GDM1 (cell line): ENCODE measurements around the gene LIME1.

Experiments used
- DNase-seq: peaks from one replicate; lab custom pipeline; 2025; lab: John Stamatoyannopoulos, UW

Gene LIME1

DNA sequence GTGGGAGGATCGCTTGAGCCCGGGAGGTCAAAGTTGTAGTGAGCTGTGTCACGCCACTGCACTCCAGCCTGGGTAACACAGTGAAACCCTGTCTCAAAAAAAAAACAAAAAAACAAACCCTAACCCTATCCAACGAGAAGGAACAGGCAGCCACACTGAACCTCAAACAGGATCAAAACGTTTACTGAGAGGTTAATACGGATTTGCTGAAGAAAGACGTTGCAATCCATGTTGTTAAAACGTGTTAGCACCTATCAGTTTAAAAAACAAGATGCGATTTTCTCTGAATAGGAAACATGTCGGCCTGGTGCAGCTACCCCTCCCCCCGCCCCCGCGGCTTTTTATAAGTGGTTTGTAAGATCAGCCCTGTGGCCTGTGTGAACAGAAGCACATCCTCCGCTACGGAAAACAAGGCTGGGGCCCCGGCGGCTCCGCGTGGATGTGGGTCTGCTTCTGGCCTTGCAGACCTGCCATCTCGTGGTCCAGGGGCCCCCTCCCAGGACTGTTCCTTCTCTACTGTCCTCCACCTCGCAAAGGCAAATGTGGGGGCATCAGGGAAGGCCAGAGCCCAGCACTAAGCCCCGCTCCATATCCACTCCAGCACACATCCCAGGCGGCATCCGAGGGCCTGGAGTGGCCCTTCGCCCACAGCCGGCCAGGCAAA is 14.5 kb downstream of the LIME1 start:
- DNase-seq, result no peak

DNA sequence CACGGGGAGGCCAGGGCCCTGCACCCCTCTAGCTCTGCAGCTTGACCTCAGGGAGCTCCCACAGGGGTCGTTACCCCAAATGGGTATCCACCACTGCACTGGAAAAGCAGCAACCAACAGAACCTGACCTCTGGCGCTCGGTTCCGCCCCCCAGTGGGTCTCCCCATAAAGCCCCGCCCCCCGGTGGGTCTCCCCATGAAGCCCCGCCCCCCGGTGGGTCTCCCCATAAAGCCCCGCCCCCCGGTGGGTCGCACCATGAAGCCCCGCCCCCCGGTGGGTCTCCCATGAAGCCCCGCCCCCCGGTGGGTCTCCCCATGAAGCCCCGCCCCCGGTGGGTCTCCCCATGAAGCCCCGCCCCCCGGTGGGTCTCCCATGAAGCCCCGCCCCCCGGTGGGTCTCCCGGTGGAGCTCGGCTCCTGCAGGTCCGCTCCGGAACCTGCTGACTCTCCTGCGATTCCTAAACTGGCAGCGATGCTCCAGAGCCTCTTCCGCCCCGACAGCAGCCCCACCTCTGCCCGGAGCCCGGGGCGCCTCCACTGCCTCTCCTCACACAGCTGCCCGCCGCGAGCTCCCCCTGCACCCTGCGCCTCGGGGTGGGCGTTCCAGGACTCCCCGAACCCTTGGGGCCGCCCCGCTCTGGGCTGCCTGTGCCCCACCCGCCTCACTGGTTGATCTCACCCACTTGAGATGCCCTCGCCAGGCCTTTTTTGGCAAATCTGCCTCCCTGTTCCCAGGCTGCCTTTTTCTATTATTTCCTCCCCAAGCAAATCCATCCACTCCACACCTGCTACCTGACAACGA is 15.2 kb downstream of the LIME1 start:
- DNase-seq, result no peak

DNA sequence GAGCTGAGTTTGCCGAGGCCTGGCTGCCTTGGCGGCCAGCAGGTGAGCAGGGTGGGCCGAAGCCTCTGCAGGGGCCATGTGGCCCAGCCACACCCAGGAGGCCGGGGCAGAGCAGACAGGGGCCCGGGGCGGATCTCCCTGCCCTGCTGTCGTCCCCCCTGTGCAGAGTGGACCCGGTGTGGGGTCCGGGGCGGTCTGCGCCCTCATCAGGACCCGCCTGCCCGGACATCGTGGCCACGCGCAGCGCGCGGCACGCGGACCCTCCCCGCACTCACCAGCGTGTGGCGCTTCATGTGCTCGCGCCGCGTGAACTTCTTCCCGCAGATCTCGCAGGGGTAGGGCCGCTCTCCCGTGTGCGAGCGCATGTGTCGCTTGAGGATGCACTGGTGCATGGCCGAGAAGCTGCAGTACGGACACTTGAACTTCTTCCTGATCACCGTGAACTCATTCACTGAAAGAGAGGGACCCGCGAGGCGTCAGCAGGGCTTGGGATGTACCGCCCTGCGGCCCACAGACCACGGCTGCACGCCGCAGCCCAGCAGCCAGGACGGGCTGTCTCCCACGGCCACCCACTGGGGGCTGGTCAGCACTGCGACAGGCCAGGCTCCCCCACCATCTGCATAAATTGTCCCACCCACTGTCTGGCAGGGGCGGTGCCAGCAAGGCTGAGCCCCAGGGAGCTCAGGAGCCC is 16.1 kb downstream of the LIME1 start:
- DNase-seq, result no peak

DNA sequence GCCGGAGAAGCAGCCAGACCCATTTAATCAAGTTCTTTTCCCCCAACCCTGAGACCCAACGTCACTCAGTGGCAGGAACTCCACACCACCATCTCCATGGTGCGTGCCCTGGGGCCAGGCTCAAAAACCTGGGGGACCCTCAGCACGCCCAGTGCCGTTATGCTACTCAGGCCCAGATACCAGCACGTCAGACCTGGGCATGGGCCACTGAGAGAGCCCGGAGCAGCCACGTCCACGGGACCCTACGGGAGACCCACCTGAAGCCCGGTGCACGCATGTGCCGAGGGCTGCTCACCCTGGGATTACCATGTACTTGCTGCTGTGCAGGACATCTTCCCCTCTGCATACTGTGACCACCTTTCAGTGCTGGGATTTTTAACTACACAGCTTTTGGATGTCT is 16.9 kb downstream of the LIME1 start:
- no peak for DNase-seq

DNA sequence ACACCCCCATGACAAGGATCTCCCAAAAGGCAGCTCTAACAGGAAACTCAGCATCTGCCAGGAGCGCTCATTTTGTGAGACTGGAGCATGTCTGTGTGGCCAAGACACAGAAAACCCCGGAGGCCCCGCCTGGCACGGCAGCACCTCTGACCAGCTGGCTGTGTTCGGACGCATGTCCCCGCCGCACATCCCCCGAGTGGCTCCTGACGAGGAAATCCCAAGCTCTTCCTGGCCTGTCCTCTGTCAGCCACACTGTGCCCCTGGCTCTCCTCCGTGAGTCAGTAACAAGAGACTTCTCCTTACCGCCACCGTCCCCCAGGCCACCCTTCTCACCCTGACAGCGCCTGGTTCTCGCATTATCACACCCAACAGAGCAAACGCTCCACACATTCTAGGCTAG is 17.5 kb downstream of the LIME1 start:
- no peak for DNase-seq

DNA sequence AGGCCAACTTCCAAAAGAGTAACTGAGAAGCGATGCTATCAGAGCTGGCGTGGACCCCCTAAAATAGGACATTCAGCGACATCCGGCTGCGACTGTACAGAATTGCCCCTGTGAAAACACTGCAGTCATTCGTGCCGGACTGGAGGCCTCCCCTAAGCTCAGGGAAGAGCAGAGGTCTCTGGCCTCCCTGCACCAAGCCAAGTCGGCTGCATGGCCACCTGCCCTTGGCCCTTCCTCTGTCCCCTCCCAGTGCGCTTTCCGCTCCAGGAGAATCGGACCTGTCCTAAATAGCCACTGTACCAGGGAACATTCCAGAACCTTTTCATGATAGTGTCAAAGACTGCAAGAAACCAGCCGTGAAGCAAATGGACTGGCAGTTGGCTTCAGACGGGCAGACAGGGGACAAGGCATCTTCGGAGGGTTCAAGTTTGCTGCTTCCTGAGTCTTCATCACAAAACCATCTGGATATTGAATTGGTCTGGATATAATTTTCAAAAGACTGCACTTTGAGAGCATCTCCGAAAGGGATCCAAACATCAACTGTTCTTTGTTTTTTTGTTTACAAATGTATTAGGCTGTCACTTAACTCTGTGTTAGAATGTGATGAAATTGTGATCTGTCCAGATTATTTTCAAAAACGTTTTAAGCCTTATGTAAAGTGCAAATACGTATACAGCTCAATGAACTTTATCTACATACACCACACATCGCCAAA is 19.6 kb downstream of the LIME1 start:
- no peak for DNase-seq

DNA sequence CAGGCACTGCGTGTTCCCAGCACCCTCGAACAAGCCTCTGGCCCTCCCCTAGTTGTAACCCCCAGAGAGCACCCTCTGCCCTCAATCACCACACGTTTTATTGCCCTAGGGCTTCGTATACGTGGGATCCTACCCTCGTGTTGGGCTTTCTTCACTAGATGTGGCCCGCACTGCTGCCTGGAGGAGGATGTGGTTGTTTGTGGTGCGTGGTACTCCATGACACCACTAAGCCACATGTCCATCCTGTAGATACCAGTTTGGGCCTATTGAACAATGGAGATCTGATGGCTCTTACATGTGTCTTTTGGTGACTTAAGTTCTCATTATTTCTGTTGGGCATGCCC is 20.2 kb downstream of the LIME1 start:
- peak; percentile 37 for DNase-seq

DNA sequence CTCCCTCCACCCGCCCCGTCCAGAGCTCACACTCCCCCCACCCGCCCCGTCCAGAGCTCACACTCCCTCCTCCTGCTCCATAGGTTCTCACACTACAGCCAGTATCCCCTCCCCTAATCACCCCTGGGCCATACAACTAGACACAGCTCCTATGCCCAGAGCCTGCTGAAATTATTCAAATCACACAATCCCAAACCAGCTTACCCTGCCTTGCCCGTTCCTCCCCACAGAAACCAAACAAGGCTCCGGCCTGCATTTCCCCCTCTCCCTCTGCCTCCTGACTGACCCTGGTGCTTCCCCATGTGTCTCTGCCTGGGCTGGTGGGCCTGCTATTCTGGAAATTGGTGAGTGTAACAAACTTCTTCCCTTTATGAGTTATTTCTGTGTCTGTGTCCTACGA is 21.7 kb downstream of the LIME1 start:
- DNase-seq, result no peak

DNA sequence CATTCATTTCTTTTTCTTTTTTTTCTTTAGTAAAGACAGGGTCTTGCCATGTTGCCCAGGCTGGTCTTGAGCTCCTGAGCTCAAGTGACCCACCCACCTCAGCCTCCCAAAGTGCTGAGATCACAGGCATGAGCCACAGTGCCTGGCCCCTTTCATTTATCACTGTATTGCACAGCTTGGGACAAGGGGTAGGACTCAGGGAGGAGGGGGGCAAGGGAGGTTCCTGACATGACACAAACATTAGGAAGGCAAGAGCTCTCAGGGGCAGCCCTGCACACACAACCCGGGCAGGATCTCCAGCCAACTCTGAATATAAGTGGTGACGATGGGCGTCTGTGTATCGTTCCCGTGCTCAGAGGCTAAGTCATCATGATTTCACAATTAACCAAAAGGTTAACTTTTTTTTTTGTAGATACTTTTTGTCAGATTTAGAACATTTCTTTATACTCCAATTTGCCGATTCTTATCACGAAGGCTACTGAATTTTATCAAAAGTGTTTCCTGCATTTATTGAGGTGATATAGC is 23.0 kb downstream of the LIME1 start:
- no peak for DNase-seq

DNA sequence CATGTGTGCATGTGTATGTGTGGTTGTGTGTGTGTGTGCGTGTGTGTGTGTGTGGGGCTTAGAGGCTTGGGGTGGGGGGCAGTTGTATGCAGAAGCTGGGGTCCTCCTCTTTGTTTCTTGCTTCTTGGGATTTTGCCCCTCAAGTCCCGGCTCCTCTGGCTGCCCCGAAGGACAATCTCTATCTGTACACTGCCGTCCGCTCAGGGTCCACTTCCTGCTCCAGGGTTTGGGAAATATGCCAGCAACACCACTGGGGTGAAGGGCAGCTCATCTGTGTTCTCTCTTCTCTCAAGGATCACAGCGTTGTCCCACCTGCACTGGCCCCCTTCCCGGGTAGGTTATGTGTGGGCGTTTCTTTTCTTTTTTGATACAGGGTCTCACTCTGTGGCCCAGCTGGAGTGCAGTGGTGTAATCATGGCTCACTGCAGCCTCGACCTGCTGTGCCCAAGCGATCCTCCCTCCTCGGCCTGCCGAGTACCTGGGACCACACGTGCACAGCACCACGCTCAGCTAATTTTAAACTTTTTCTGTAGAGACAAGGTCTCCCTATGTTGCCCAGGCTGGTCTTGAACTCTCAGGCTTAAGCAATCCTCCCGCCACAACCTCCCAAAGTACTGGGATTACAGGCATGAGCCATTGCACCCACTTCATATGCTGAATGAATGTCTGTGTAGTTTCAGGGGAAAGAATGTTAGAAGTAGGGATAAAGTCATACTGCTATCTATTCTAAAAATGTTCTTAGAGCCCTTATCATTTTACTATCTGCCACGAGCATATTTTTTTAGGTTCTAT is 28.8 kb downstream of the LIME1 start:
- no peak for DNase-seq

DNA sequence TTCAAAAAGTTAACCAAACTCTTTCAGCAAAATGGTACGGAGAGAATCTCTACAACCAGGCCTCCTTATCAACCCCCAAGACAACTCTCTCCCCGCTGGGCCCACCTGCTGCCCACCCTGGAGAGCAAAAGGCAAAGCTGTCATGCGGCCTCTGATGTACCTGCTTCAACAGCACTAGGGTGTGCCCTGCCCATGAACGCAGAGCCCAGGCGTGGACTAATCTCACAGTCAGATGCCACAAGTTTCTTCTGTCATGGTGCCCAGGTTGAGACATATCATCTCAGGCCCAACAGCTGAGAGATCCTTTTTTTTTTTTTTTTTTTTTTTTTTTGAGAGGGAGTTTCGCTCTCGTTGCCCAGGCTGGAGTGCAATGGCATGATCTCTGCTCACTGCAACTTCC is 29.4 kb downstream of the LIME1 start:
- no peak for DNase-seq

DNA sequence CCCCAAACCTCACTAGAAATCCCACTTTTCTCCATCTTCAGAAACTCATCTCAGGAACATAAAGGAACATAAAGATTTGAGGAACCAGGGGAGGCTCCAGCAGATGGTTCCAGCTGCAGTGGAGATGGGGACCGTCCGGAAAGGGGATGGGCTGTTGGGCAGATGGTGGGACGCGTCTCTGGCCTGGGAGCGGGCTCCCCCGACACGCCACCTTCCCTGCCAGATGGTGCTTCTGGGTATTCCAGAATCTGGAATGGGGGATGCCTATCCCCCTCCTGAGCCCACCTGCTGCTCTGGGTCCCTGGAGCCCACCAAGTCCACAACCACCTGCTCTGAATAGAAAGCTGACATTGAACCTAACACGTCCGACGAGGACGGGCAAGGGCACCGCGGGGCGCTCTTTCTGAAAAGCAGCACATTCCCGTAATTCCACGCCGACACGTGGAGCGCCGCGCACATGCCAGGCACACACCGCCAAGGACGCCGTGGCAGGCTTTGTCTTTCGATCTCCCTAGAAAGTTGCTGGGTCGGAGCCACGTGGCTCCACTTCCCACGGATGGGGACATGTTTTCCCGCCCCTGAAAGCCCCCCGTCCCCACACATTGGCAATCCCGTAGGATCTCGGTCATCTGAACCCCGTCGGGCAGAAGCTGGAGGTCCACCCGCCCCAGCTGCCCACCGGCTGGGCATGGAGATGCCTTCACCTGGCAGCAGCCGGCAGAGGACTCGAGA is 30.4 kb downstream of the LIME1 start:
- DNase-seq, result no peak

DNA sequence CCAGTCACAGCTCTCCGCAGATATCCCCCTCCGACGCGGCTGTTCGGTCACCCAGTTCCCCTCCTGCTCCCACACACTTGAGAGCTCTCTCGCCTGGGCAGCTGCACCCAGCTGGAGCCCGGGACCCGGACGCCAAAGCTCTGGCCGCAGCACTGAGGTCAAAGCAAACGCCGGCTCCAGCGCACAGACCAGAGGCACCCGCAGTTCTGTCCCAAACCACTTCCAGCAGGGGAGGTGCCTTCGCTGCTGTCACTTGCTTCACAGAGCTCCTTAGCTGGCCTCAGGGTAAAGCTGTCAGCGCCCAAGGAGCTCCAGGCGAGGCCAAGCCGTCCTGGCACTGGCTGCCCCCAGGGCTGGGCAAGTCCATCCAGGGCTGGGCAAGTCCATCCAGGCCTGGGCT is 31.0 kb downstream of the LIME1 start:
- no peak for DNase-seq

DNA sequence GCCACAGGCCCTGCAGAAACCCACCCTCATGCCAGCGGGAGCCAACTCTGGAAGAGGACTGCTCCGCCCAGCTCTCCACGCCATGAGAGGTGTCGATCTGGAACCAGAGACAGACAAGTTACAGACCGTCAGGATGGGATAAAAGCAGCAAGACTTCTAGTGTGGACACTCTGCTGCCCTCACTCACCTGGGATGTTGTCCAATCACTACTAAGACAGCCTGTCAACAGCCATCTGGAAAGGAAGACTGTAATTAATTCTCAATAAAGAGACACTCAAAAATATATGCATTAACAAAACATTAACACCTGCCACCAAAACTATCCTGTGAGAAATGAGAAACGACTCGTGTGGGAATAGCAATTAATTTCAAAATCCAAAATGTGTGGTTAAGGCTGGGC is 31.4 kb downstream of the LIME1 start:
- DNase-seq, result no peak

DNA sequence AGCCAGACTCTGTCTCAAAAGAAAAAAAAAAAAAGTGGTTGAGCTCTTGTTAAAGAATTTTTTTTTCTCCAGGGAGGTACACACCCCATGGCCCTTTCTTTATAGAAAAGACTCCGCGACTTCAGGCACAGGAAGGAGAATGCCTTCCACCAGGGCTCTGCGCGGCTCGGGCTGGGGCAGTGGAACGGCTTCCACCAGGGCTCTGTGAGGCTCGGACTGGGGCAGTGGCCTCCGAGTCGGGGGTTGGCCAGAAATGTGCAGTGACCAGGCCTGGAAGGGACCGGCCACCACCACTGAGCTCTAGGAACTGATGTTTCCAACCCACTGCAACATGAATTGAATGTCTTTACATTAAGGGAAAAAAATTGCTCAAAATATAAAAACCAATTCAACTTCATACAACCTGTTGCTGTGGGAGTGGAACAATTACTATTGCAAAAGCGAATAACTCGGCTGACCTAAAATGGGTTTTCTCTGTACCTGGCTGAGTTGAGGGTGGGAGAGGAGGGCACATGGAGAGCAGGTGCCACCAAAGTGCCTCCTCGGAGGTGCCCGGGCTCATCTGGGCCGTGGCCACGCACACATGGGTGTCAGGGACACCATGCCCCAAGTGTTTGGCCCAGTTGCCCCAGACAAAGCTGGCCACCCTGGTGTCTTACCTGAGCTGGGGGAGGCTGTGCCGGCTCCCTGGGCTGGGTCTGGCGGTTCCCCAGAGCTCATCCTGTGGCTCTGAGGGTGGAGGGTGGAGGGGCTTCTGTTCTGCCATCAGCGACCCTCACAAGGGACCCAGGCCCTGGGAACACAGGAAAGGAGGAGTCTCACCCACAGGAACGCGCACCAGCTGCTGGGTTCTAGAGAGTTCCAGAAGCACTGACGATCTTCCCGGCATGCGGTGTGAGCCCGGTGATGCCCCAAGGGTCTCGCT is 32.4 kb downstream of the LIME1 start:
- no peak for DNase-seq

DNA sequence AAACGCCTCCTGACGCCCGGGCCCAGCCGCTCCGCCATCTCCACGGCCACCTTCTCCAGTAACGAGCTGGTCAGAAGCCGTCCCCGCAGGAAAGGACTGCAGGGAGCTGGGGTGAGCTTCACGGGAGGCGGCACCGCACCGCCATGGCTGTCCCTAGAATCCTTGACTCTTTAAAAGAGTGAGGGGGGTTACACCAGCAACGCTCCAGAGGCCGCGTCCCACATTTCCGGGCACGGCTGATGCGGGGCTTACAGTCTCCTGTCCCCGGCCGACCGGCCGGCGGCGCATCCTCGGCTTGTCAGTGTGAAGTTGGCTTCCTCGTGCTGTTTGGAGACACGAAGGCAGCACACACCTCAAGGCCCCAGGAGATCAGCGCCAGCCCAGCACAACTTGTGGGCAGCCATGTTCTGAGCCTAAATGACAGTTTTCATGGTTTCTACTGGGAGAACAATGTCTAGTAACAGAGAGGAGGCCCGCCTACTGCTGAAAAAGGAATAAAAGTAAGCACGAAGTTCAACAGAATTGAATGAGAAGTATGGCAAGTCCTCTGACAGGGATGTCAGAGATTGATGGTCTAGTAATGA is 33.5 kb downstream of the LIME1 start:
- no peak for DNase-seq

DNA sequence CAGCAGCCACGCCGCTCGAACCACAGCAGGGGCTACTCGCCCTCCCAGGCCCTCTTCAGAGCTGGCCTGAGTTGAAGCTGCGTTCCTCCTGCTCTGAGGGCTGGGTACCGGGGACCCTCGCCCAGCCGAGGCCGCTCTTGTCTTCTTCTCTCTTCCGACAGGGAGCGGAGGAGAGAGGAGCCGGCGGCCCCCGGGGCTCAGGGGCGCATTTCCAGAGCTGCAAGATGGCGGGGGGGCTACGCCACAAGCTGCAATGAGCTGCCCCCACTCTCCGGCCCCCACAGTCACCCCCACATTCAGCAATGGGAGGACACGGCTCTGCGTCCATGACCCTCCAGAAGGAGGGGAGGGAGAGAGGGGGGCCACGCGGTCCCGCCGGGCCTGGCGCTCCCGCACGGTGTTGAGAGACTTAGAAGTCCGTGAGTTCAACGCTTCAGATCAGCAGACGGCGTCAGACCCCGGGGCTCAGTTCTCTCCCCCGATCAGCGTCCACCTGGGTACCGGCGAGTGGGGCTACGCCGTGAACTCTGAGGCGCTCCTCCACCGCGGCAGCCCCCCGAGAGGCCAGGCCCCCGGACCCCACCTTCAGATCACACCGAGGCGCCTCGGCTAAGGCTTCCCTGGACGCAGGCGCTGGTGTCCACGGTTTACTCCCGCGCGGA is 34.7 kb downstream of the LIME1 start:
- no peak for DNase-seq

DNA sequence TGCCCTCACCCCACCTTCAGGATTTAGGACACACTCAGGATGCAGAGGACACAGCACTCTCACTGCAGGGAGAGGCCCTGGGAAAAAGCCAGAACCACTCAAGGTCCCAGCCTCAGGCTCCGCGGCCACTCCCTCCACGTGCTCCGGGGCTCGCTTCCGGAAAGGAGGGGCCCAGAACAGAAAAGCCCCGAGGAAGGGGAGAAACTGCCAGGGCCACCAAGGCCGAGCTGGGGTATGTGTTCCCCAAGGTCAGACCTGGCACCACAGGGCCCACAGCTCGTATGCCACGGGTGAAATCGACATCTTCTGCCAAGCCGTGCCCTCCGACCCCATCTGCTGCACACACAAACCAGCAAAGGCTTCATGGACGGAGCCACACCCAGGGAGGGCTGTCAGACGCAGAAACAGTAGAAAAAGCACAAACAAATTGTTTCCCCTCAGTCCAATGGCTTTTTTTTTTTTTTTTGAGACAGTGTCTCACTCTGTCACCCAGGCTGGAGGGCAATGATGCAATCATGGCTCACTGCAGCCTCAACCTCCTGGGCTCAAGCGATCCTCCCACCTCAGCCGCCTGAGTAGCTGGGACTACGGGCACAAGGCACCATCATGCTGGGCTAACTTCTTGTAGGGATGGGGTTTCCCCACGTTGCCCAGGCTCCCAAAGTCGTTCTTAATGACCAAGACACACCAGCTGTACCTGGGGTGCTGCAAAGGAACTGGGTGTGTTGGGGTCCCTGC is 36.5 kb downstream of the LIME1 start:
- no peak for DNase-seq
